HFF-Myc (cell line): ENCODE data around the gene MED10.

Source experiments
- DNase-seq: peaks from one replicate; pipeline ENCODE4 v3.0.0-alpha.2; 2011; ENCODE audit warnings: low read depth; ENCODE audit errors: extremely low read depth
- H3K4me3 ChIP-seq: replicated peaks from 2 replicates; pipeline ENCODE4 v1.5.1; 2011; ENCODE audit warnings: low read depth, mild to moderate bottlenecking, control low read depth, low read length
- CTCF ChIP-seq: IDR thresholded peaks from 2 replicates; pipeline ENCODE4 v1.5.1; 2012; ENCODE audit warnings: mild to moderate bottlenecking, low read depth, low read length, control low read depth; ENCODE audit errors: missing control alignments

MED10 gene

GRCh38 chr5:6338871-6339270, 39.5 kb downstream of the MED10 start:
- DNase-seq = no peak
- no peak for TF ChIP-seq CTCF
- H3K4me3 ChIP-seq = no peak overlapping the region

- no peak for DNase-seq
- TF ChIP-seq CTCF = no peak
- H3K4me3 ChIP-seq = no peak overlapping the region
Observed at GRCh38 chr5:6338135-6338534, 40.2 kb downstream of the MED10 start.

- no peak overlapping the region for H3K4me3 ChIP-seq
- DNase-seq = no peak
Observed at GRCh38 chr5:6333182-6333905, 45.0 kb downstream of the MED10 start.

GRCh38 chr5:6328173-6328572, 50.2 kb downstream of the MED10 start:
- H3K4me3 ChIP-seq = no peak overlapping the region
- no peak for TF ChIP-seq CTCF
- DNase-seq = peak; percentile 4

More at GRCh38 chr5:6333182-6333905, 45.0 kb downstream of the MED10 start:
- no peak for TF ChIP-seq CTCF

GRCh38 chr5:6326776-6327175, 51.6 kb downstream of the MED10 start:
- no peak overlapping the region for H3K4me3 ChIP-seq
- TF ChIP-seq CTCF = no peak
- no peak for DNase-seq

GRCh38 chr5:6322163-6322713, 56.1 kb downstream of the MED10 start:
- no peak overlapping the region for H3K4me3 ChIP-seq
- no peak for TF ChIP-seq CTCF
- no peak for DNase-seq
